ENCODE measurements around the gene PRDM8.

GRCh38 chr4:80187677-80188076 lies 9.6 kb upstream of the PRDM8 start:
- TF ChIP-seq RBAK (tag by site-specific recombination; IDR thresholded peaks at IDR 0.05) (no peak), ZNF791 (tag by site-specific recombination; IDR thresholded peaks at IDR 0.05) (no peak), CTCF (tag by site-specific recombination; IDR thresholded peaks at IDR 0.05) (no peak), TCF7L2 (IDR thresholded peaks at IDR 0.05; ENCODE audit: borderline replicate concordance, low read depth, low read length) (no peak), ATF2 (tag by site-specific recombination; IDR thresholded peaks at IDR 0.05; ENCODE audit: low read depth) (no peak), ZNF274 (IDR thresholded peaks at IDR 0.05; ENCODE audit: low read length) (no peak), ZNF274 (tag by site-specific recombination; IDR thresholded peaks at IDR 0.05; ENCODE audit: borderline replicate concordance) (no peak), ZNF792 (tag by site-specific recombination; IDR thresholded peaks at IDR 0.05) (no peak), ZNF747 (tag by site-specific recombination; IDR thresholded peaks at IDR 0.05) (no peak), ZNF449 (tag by site-specific recombination; IDR thresholded peaks at IDR 0.05) (no peak)
